Fibroblast of pulmonary artery (primary cell): ENCODE results near the gene LAMB4.

Experiments used
- DNase-seq: peaks from one replicate; pipeline ENCODE4 v3.0.0-alpha.2; 2010; ENCODE audit warnings: low read depth
- H3K4me3 ChIP-seq: replicated peaks from 2 replicates; pipeline ENCODE4 v1.5.1; 2011; ENCODE audit warnings: low read depth, mild to moderate bottlenecking, control low read depth, low read length, moderate library complexity
- CTCF ChIP-seq: IDR thresholded peaks from 2 replicates; pipeline ENCODE4 v1.5.1; 2011; ENCODE audit warnings: mild to moderate bottlenecking, control low read depth, low read length, inconsistent platforms; ENCODE audit errors: missing control alignments

LAMB4 gene

DNA sequence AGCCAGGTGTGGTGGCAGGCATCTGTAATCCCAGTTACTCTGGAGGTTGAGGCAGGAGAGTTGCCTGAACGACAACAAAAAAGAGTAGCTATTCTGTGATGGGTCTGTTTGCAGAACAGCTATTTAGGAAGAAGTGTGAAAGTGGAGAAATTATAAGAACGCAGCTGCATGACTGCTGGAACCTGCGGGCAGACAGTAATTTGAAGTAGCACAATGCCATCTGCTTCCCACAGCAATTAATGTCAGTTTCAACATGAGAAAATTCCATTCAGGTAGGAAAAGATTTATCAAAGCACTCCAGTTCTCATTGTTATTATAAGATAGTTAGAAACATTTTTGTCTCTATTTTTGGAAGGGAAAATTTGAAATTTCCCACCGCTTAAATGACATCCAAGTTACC, 148.7 kb downstream of the LAMB4 start:
- H3K4me3 ChIP-seq, result no peak overlapping the region
- DNase-seq, result no peak
- TF ChIP-seq CTCF, result no peak

DNA sequence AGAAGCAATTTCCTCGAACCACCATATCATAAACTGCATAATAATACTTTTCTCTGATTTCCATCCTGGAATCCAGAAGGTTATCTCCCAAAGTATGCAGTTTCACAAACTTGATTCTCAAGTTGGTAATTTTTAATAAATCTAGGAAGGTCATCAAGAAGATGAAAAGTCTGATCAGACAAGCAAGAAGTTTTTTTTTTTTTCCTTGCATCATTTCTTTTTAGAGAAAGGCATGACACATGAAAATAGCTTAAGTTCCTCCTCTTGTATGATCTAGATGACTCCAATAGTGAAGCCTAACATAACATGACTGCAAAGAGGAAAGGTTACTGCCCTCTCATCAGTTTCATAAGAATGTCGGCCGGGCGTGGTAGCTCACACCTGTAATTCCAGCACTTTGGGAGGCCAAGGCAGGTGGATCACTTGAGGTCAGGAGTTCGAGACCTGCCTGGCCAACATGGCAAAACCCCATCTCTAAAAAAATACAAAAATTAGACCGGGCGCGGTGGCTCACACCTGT, 149.4 kb downstream of the LAMB4 start:
- TF ChIP-seq CTCF, result no peak
- DNase-seq, result no peak
- H3K4me3 ChIP-seq, result no peak overlapping the region

- TF ChIP-seq CTCF, result no peak
- no peak for DNase-seq
- H3K4me3 ChIP-seq, result no peak overlapping the region
Observed at GRCh38 chr7:107980171-107980570, 150.0 kb downstream of the LAMB4 start.

- no peak overlapping the region for H3K4me3 ChIP-seq
- no peak for TF ChIP-seq CTCF
- DNase-seq, result no peak
Observed at GRCh38 chr7:107978815-107979408, 151.2 kb downstream of the LAMB4 start.

DNA sequence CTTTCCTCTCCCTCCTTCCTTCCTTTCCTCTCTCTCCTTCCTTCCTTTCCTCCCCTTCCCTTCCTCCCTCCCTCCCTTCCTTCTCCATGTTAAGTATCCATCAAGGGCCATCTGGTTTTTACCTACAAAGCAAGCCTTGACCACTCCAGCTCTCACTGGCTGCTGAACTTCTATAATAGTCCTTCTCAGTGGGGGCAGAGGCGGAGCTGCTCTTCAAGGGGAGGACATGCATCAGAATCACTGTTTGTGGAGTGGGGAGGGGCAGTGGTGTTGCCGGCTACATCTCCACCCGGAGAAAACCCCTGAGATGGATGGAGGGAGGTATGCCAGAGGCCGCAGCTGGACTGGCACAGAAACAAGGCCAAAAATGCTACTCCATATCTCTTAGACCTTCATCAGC, 153.1 kb downstream of the LAMB4 start:
- no peak for DNase-seq
- TF ChIP-seq CTCF, result no peak
- H3K4me3 ChIP-seq, result no peak overlapping the region

DNA sequence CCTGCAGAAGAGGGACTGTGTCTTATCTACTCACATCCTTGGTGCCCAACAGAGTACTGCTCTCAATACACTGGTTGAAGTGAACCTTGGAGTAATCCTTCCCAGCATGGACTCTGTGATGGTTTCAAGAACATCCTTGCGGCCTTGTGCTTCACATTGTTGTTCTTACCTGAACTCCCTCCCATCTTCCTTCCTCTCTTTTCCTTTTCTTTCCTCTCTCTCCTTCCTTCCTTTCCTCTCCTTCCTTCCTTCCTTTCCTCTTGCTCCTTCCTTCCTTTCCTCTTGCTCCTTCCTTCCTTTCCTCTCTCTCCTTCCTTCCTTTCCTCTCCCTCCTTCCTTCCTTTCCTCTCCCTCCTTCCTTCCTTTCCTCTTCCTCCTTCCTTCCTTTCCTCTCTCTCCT, 153.5 kb downstream of the LAMB4 start:
- TF ChIP-seq CTCF, result no peak
- no peak overlapping the region for H3K4me3 ChIP-seq

GRCh38 chr7:107975394-107976013, 154.7 kb downstream of the LAMB4 start:
- no peak for TF ChIP-seq CTCF
- no peak for DNase-seq
- H3K4me3 ChIP-seq, result no peak overlapping the region

More for the DNA sequence above, 153.5 kb downstream of the LAMB4 start:
- no peak for DNase-seq
